GM12873 (cell line): ENCODE measurements around the gene CNOT6L.

ENCODE experiments used
- CTCF ChIP-seq: IDR thresholded peaks from 2 replicates; pipeline ENCODE4 v1.5.1; 2012; ENCODE audit warnings: low read depth, mild to moderate bottlenecking, moderate library complexity, low read length, control low read depth; ENCODE audit not compliant: insufficient read depth; ENCODE audit errors: missing control alignments

Gene CNOT6L

GRCh38 chr4:77802402-77802801 is 16.8 kb downstream of the CNOT6L start:
- no peak for TF ChIP-seq CTCF

DNA sequence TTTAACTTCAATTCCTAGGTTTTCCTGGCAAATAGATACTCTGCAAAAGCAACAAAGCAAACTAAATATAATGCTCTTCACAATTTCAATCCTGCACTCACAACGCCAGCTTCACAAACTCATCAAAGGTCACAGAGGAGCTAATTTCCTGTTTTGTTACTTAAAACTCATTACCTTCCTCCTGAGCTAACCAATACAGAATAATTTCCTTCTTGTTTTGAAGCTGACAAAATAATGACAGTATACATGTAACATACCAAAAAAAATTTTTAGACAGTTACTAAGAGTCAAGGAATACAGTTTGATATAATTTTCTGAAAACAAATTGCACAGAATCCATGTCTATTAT is 17.9 kb downstream of the CNOT6L start:
- TF ChIP-seq CTCF, result no peak

GRCh38 chr4:77800483-77801259 is 18.5 kb downstream of the CNOT6L start:
- TF ChIP-seq CTCF, result no peak

DNA sequence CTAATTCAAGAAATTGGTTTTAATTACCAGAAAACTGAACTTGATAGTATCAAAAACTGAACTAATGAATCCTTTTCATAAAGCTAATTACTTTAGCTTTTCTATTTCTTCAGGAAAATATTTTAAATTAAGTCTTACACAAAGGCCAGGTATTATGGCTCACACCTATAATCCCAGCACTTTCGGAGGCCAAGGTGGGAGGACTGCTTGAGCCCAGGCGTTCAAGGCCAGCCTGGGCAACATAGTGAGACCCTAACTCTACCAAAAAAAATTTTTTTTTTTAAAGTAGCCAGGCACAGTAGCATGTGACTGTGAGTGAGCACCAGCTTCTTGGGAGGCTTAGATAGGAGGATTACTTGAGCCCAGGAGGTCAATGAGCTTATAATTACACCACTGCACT is 19.1 kb downstream of the CNOT6L start:
- TF ChIP-seq CTCF, result no peak

DNA sequence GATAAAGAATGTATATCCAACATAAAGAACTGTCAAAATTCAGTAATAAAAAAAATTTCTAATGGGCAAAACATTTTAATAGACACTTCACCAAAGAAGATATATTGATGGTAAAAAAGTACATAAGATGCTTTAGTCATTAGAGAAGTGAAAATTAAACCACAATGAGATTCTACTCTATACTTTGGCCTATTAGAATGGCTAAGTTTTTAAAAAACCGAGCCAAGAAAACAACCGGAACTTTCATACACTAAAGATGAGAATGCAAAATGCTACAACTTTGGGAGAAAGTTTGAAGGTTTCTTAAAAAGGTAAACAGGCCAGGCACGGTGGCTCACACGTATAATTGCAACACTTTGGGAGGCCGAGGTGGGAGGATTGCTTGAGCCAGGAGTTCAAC is 20.8 kb downstream of the CNOT6L start:
- TF ChIP-seq CTCF, result no peak

GRCh38 chr4:77797239-77797638 is 21.9 kb downstream of the CNOT6L start:
- no peak for TF ChIP-seq CTCF

- no peak for TF ChIP-seq CTCF
Measured at GRCh38 chr4:77795326-77795725, 23.8 kb downstream of the CNOT6L start.
